Smooth muscle cell (in vitro differentiated cells): Measurements from ENCODE around the gene MRPS9. TPM values are rescaled to one million over a fixed set of nuclear protein-coding genes. Genes with fewer than 3 reads are reported as not detected.
A peak's percentile ranks its signal among the peaks of the same experiment; 100 is the strongest.

Experiments used
- DNase-seq: peaks from one replicate; lab custom pipeline; 2025; ENCODE audit not compliant: unreplicated experiment; lab: John Stamatoyannopoulos, UW
- H2AFZ ChIP-seq: fragments of 200-600 bp; sonication (generic); 2 replicates; pipeline ENCODE4 v1.6.0; 2016; ENCODE audit warnings: antibody characterized with exemption, low read depth, mild to moderate bottlenecking
- H3F3A ChIP-seq: fragments of 200-600 bp; sonication (generic); 2 replicates; pipeline ENCODE4 v1.6.0; 2017; ENCODE audit warnings: antibody characterized with exemption, low read depth
- H3K27ac ChIP-seq: fragments of 200-600 bp; sonication (generic); 2 replicates; pipeline ENCODE4 v1.5.1; 2016; ENCODE audit warnings: low read depth, mild to moderate bottlenecking
- H3K27me3 ChIP-seq: fragments of 200-600 bp; sonication (generic); 2 replicates; pipeline ENCODE4 v1.6.1; 2016; ENCODE audit warnings: low read depth, mild to moderate bottlenecking
- H3K36me3 ChIP-seq: fragments of 200-600 bp; sonication (generic); 2 replicates; pipeline ENCODE4 v1.5.1; 2016; ENCODE audit warnings: low read depth
- H3K4me1 ChIP-seq: fragments of 200-600 bp; sonication (generic); 2 replicates; pipeline ENCODE4 v1.5.1; 2016; ENCODE audit warnings: low read depth
- H3K4me2 ChIP-seq: fragments of 200-600 bp; sonication (generic); 2 replicates; pipeline ENCODE4 v1.6.0; 2016; ENCODE audit warnings: mild to moderate bottlenecking
- H3K4me3 ChIP-seq: fragments of 200-600 bp; sonication (generic); 2 replicates; pipeline ENCODE4 v1.5.1; 2016; ENCODE audit warnings: mild to moderate bottlenecking
- H3K79me2 ChIP-seq: fragments of 200-600 bp; sonication (generic); 2 replicates; pipeline ENCODE4 v1.6.0; 2016; ENCODE audit warnings: low read depth, mild to moderate bottlenecking
- H3K9ac ChIP-seq: fragments of 200-600 bp; sonication (generic); 2 replicates; pipeline ENCODE4 v1.6.0; 2016; ENCODE audit warnings: low read depth
- H3K9me3 ChIP-seq: fragments of 200-600 bp; sonication (generic); replicated peaks from 2 replicates; pipeline ENCODE4 v1.5.1; 2016; ENCODE audit warnings: low read depth
- H4K20me1 ChIP-seq: fragments of 200-600 bp; sonication (generic); 2 replicates; pipeline ENCODE4 v1.6.0; 2016; ENCODE audit warnings: low read depth
- WGBS: methylation state at CpG from one replicate; pipeline ENCODE4 v1.1.7; 2016; ENCODE audit warnings: low lambda C conversion rate; 5-methylcytosine and 5-hydroxymethylcytosine counted together
- polyA plus RNA-seq: library from polyadenylated mRNA; unstranded; fragments of >200 nt; fragmentation: Nextera tagmentation; extraction: Ambion mirVana; gene quantifications from 2 replicates; pipeline ENCODE4 v1.2.1, GENCODE V29; 2016
- total RNA-seq: library from RNA; depleted of rRNA; stranded (reverse); fragments of >200 nt; gene quantifications from 2 replicates; pipeline ENCODE4 v1.2.3, GENCODE V29; 2014
- TF ChIP-seq, protein P1 (sequence below): fragments of 200-600 bp; sonication (generic); IDR thresholded peaks from 2 replicates; pipeline ENCODE4 v1.5.1; 2017; ENCODE audit warnings: borderline replicate concordance, mild to moderate bottlenecking, antibody characterized with exemption; ENCODE audit not compliant: insufficient read depth, poor library complexity, severe bottlenecking

Gene MRPS9
- total and polyA plus RNA-seq, 2 experiments from 2014 or later: 25.1 to 26.2 TPM

DNA sequence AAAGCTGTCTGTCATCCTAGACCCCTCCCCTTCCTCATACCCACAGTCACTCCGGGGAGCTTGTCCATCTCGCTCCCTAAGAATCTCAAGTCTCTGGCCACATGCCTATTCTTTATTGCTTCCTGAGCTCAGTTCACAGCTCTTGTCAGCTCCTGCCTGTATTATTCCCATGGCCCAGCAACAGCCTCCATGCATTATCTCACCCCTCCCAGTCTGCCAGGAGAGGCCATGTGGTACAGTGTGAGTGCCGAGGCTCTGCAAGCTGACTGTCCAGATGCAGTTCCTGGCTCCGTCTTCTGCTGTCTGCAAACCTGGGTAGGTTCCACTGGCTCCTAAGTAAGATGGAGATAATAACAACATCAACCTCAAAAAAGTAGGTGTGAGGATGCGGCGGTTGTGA lies 79.7 kb downstream of the MRPS9 start:
- Histone ChIP-seq H4K20me1 (no peaks in the 10 kb centered on the region), H3K79me2 (no peaks in the 10 kb centered on the region), H3K27ac (no peak overlapping the region), H3K9ac (no peak overlapping the region), H2AFZ (no peak overlapping the region), H3K9me3 (no peaks in the 10 kb centered on the region), H3K36me3 (no peaks in the 10 kb centered on the region), H3K4me2 (no peak overlapping the region), H3K4me3 (no peak overlapping the region), H3K27me3 (no peaks in the 10 kb centered on the region), H3F3A (no peaks in the 10 kb centered on the region), H3K4me1 (no peaks in the 10 kb centered on the region)
- 81% methylated on average over 6 of the region's 6 CpGs for WGBS
- no peak for DNase-seq
- TF ChIP-seq, protein P1, sequence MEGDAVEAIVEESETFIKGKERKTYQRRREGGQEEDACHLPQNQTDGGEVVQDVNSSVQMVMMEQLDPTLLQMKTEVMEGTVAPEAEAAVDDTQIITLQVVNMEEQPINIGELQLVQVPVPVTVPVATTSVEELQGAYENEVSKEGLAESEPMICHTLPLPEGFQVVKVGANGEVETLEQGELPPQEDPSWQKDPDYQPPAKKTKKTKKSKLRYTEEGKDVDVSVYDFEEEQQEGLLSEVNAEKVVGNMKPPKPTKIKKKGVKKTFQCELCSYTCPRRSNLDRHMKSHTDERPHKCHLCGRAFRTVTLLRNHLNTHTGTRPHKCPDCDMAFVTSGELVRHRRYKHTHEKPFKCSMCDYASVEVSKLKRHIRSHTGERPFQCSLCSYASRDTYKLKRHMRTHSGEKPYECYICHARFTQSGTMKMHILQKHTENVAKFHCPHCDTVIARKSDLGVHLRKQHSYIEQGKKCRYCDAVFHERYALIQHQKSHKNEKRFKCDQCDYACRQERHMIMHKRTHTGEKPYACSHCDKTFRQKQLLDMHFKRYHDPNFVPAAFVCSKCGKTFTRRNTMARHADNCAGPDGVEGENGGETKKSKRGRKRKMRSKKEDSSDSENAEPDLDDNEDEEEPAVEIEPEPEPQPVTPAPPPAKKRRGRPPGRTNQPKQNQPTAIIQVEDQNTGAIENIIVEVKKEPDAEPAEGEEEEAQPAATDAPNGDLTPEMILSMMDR: no peak

DNA sequence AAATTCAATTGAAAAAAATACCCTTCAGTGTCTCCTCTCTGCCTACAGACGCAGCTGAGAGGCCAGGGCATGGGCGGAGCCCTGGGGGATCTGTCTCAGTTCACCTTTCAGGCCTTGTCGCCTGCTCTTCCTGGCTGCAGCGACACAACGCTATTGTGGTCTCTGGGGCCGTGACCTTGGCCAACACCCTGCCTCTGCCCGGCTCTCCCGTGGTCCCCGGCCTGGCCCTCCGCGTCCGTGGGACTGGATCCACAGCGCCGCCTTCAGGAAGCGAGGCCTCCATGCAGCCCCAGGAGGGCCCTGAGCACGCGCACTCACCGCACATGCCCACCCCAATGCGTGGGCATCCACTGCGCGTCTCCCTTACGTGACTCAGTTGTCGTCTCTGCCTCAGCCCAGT lies 81.1 kb downstream of the MRPS9 start:
- H3K4me2 ChIP-seq: peak overlapping the region; percentile 79
- TF ChIP-seq, protein P1: peak; percentile 53

DNA sequence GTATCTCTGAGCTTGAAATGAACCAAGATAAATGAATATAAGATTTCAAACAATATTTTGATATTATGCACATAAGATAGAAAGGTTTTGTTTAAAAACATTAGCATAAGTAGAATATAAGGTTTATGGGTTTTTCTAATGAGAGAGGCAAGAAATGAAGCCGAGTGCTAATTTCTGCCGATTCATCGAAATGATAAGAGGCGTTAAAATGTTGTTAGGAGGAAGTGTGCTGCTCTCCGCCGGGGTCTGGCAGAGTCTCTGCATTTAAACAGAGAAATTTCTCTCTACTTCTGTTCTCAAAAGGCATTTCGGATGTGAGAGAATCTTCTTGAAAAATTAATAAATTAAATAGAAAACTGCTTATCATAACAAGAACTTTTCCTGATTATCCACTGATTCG lies 83.6 kb downstream of the MRPS9 start:
- no peak overlapping the region for H3K4me3 ChIP-seq
- 75% methylated on average over 8 of the region's 8 CpGs for WGBS
- H3K9ac ChIP-seq: no peak overlapping the region

More for the DNA sequence above, 81.1 kb downstream of the MRPS9 start:
- Histone ChIP-seq H3K9ac (no peak overlapping the region), H3K36me3 (no peaks in the 10 kb centered on the region), H3K4me3 (peak overlapping the region; percentile 29), H4K20me1 (no peaks in the 10 kb centered on the region), H3K27ac (no peak overlapping the region), H3K4me1 (no peaks in the 10 kb centered on the region), H3K9me3 (no peaks in the 10 kb centered on the region), H3K79me2 (no peaks in the 10 kb centered on the region), H3K27me3 (no peaks in the 10 kb centered on the region), H2AFZ (peak overlapping the region; percentile 1), H3F3A (no peaks in the 10 kb centered on the region)
- WGBS: 32% methylated on average over 23 of the region's 23 CpGs
- no peak for DNase-seq

DNA sequence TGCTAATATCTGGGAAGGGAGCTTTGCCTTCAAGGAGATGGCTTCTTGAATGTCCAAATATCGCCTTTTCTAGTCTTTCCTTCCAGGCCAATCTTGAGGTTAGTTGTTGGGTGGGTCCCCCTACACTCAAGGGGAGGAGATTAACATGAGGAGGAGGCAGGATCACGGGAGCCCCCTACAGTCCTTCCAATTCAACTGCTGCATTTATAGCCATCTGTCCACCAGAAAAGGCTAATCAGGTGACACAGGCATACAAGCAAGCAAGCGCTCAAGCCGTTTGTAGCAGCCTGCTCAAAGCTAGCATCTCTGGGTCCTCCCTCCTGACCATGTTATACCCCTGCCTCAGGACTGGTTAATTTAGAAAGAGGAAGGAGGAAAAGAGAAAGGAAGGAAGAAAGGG lies 87.6 kb downstream of the MRPS9 start:
- Histone ChIP-seq H2AFZ (no peak overlapping the region), H3F3A (no peaks in the 10 kb centered on the region), H4K20me1 (no peaks in the 10 kb centered on the region), H3K4me3 (no peak overlapping the region), H3K9me3 (no peaks in the 10 kb centered on the region), H3K27ac (no peak overlapping the region), H3K27me3 (no peaks in the 10 kb centered on the region), H3K9ac (no peak overlapping the region), H3K36me3 (no peaks in the 10 kb centered on the region), H3K79me2 (no peaks in the 10 kb centered on the region), H3K4me1 (no peaks in the 10 kb centered on the region), H3K4me2 (no peak overlapping the region)
- 48% methylated on average over 4 of the region's 4 CpGs for WGBS
- no peak for DNase-seq
- TF ChIP-seq, protein P1: no peak

More for the DNA sequence above, 83.6 kb downstream of the MRPS9 start:
- H3K36me3 ChIP-seq: no peaks in the 10 kb centered on the region
- H3K27me3 ChIP-seq: no peaks in the 10 kb centered on the region
- H3K79me2 ChIP-seq: no peaks in the 10 kb centered on the region
- H3K9me3 ChIP-seq: no peaks in the 10 kb centered on the region
- H3K27ac ChIP-seq: no peak overlapping the region
- no peak for DNase-seq
- TF ChIP-seq, protein P1: no peak
- no peak overlapping the region for H3K4me2 ChIP-seq
- H2AFZ ChIP-seq: no peak overlapping the region
- no peaks in the 10 kb centered on the region for H3F3A ChIP-seq
- no peaks in the 10 kb centered on the region for H3K4me1 ChIP-seq
- no peaks in the 10 kb centered on the region for H4K20me1 ChIP-seq
